Neural progenitor cell (in vitro differentiated cells): ENCODE results near the gene LRP4. TPM values are rescaled to one million over a fixed set of nuclear protein-coding genes. Genes with fewer than 3 reads are reported as not detected.

Experiments used
- DNase-seq: peaks from one replicate; pipeline ENCODE4 v3.0.0-alpha.2; 2016; ENCODE audit warnings: low spot score
- H2AFZ ChIP-seq: fragments of 200-600 bp; sonication (generic); replicated peaks from 2 replicates; pipeline ENCODE4 v1.6.1; 2016; ENCODE audit warnings: antibody characterized with exemption
- H3F3A ChIP-seq: fragments of 200-600 bp; sonication (generic); 2 replicates; pipeline ENCODE4 v1.6.1; 2016; ENCODE audit warnings: antibody characterized with exemption, low read depth
- H3K27ac ChIP-seq: fragments of 200-600 bp; sonication (generic); 2 replicates; pipeline ENCODE4 v1.5.1; 2016; ENCODE audit warnings: mild to moderate bottlenecking
- H3K27me3 ChIP-seq: fragments of 200-600 bp; sonication (generic); 2 replicates; pipeline ENCODE4 v1.6.1; 2016; ENCODE audit warnings: mild to moderate bottlenecking, moderate library complexity
- H3K36me3 ChIP-seq: fragments of 200-600 bp; sonication (generic); 2 replicates; pipeline ENCODE4 v1.5.1; 2016
- H3K4me1 ChIP-seq: fragments of 200-600 bp; sonication (generic); 2 replicates; pipeline ENCODE4 v1.6.1; 2016; ENCODE audit warnings: mixed run types
- H3K4me2 ChIP-seq: fragments of 200-600 bp; sonication (generic); 2 replicates; pipeline ENCODE4 v1.6.1; 2016
- H3K4me3 ChIP-seq: fragments of 200-600 bp; sonication (generic); 2 replicates; pipeline ENCODE4 v1.5.1; 2016
- H3K79me2 ChIP-seq: fragments of 200-600 bp; sonication (generic); 2 replicates; pipeline ENCODE4 v1.6.1; 2016; ENCODE audit warnings: low read depth
- H3K9ac ChIP-seq: fragments of 200-600 bp; sonication (generic); 2 replicates; pipeline ENCODE4 v1.6.1; 2016
- H3K9me3 ChIP-seq: fragments of 200-600 bp; sonication (generic); 2 replicates; pipeline ENCODE4 v1.5.1; 2016; ENCODE audit warnings: low read depth
- H4K20me1 ChIP-seq: fragments of 200-600 bp; sonication (generic); 2 replicates; pipeline ENCODE4 v1.6.1; 2016; ENCODE audit warnings: low read depth
- H3K27ac Mint-ChIP-seq: 3 replicates; pipeline ENCODE4 v1.8.0; 2021; ENCODE audit warnings: mixed read lengths
- H3K27me3 Mint-ChIP-seq: 2 replicates; pipeline ENCODE4 v1.8.0; 2022; ENCODE audit warnings: low read depth, mild to moderate bottlenecking, inconsistent platforms, moderate library complexity, mixed read lengths; ENCODE audit not compliant: insufficient read depth
- H3K36me3 Mint-ChIP-seq: 3 replicates; pipeline ENCODE4 v1.8.0; 2021; ENCODE audit warnings: mixed read lengths
- H3K4me1 Mint-ChIP-seq: 3 replicates; pipeline ENCODE4 v1.8.0; 2021; ENCODE audit warnings: mixed read lengths
- H3K4me3 Mint-ChIP-seq: 3 replicates; pipeline ENCODE4 v1.8.0; 2021; ENCODE audit warnings: mild to moderate bottlenecking, moderate library complexity, mixed read lengths
- H3K9me3 Mint-ChIP-seq: 3 replicates; pipeline ENCODE4 v1.8.0; 2020; ENCODE audit warnings: mixed read lengths
- EZH2 ChIP-seq: fragments of 200-600 bp; sonication (generic); IDR thresholded peaks from 2 replicates; pipeline ENCODE4 v1.6.1; 2017; ENCODE audit warnings: antibody characterized with exemption, mild to moderate bottlenecking, moderate library complexity
- EZH2phosphoT487 ChIP-seq: fragments of 200-600 bp; sonication (generic); IDR thresholded peaks from 2 replicates; pipeline ENCODE4 v1.6.1; 2017; ENCODE audit warnings: antibody characterized with exemption
- total RNA-seq: library from RNA; depleted of rRNA; stranded (reverse); fragments of >200 nt; gene quantifications from 2 replicates; pipeline ENCODE4 v1.2.3, GENCODE V29; 2015; ENCODE audit warnings: low replicate concordance
- TF ChIP-seq, protein P1 (sequence below): fragments of 200-600 bp; sonication (generic); IDR thresholded peaks from 2 replicates; pipeline ENCODE4 v1.5.1; 2017; ENCODE audit warnings: antibody characterized with exemption, mild to moderate bottlenecking

LRP4 gene
- total RNA-seq, 1 donor from 2014 or later = 12.0 TPM

- no peaks in the 10 kb centered on the region for H3K27me3 ChIP-seq
Observed at GRCh38 chr11:46944356-46945075, 26.2 kb upstream of the LRP4 start.

DNA sequence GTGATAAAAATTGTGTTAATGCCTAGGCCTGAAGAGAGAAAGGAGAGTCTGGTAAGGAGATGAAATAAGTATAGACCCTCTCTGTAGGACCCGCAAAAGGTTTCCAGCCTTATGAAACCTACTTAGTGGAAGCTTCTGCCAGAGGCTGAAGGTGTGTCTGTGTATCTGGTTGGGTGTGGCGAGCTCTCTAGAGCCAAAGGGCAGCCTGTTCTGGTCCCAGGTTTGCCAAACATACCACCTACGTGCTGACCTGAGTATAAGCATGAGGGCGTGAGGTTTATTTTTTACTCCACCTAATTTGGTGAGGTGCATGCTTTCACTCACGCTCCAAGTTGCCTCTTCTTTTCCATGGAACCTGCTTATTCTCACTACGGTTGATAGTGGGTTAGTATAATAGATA is 23.8 kb upstream of the LRP4 start:
- Histone ChIP-seq H4K20me1 (peaks cover 31% of the 10 kb centered on the region), H3K4me2 (no peak overlapping the region), H3K27ac (no peak overlapping the region), H2AFZ (no peak overlapping the region), H3K27me3 (no peaks in the 10 kb centered on the region), H3K4me3 (no peak overlapping the region), H3K9me3 (no peaks in the 10 kb centered on the region), H3K79me2 (peaks cover 33% of the 10 kb centered on the region), H3K4me1 (peaks cover 11% of the 10 kb centered on the region), H3F3A (peaks cover 8% of the 10 kb centered on the region), H3K36me3 (no peaks in the 10 kb centered on the region), H3K9ac (no peak overlapping the region)
- no peaks in the 10 kb centered on the region for H3K9me3 Mint-ChIP-seq
- no peaks in the 10 kb centered on the region for H3K27me3 Mint-ChIP-seq
- no peak for TF ChIP-seq EZH2
- TF ChIP-seq, protein P1, sequence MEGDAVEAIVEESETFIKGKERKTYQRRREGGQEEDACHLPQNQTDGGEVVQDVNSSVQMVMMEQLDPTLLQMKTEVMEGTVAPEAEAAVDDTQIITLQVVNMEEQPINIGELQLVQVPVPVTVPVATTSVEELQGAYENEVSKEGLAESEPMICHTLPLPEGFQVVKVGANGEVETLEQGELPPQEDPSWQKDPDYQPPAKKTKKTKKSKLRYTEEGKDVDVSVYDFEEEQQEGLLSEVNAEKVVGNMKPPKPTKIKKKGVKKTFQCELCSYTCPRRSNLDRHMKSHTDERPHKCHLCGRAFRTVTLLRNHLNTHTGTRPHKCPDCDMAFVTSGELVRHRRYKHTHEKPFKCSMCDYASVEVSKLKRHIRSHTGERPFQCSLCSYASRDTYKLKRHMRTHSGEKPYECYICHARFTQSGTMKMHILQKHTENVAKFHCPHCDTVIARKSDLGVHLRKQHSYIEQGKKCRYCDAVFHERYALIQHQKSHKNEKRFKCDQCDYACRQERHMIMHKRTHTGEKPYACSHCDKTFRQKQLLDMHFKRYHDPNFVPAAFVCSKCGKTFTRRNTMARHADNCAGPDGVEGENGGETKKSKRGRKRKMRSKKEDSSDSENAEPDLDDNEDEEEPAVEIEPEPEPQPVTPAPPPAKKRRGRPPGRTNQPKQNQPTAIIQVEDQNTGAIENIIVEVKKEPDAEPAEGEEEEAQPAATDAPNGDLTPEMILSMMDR = no peak
- no peak for TF ChIP-seq EZH2phosphoT487
- H3K27ac Mint-ChIP-seq = no peak overlapping the region
- no peak for DNase-seq
- peaks cover 25% of the 10 kb centered on the region for H3K36me3 Mint-ChIP-seq
- no peak overlapping the region for H3K4me3 Mint-ChIP-seq
- peaks cover 21% of the 10 kb centered on the region for H3K4me1 Mint-ChIP-seq

More at GRCh38 chr11:46944356-46945075, 26.2 kb upstream of the LRP4 start:
- Histone ChIP-seq H3K4me3 (no peak overlapping the region), H2AFZ (no peak overlapping the region), H4K20me1 (peaks cover 49% of the 10 kb centered on the region), H3K9ac (no peak overlapping the region), H3F3A (peaks cover 21% of the 10 kb centered on the region), H3K4me2 (no peak overlapping the region), H3K4me1 (peaks cover 22% of the 10 kb centered on the region), H3K27ac (peak overlapping the region; percentile 30), H3K9me3 (no peaks in the 10 kb centered on the region), H3K79me2 (peaks cover 17% of the 10 kb centered on the region), H3K36me3 (no peaks in the 10 kb centered on the region)
- H3K9me3 Mint-ChIP-seq = no peaks in the 10 kb centered on the region
- H3K4me3 Mint-ChIP-seq = no peak overlapping the region
- peak overlapping the region; percentile 27 for H3K27ac Mint-ChIP-seq
- H3K36me3 Mint-ChIP-seq = peaks cover 25% of the 10 kb centered on the region
- TF ChIP-seq, protein P1 = no peak
- TF ChIP-seq EZH2phosphoT487 (no peak), EZH2 (no peak)
- DNase-seq = no peak
- peaks cover 34% of the 10 kb centered on the region for H3K4me1 Mint-ChIP-seq
- no peaks in the 10 kb centered on the region for H3K27me3 Mint-ChIP-seq

DNA sequence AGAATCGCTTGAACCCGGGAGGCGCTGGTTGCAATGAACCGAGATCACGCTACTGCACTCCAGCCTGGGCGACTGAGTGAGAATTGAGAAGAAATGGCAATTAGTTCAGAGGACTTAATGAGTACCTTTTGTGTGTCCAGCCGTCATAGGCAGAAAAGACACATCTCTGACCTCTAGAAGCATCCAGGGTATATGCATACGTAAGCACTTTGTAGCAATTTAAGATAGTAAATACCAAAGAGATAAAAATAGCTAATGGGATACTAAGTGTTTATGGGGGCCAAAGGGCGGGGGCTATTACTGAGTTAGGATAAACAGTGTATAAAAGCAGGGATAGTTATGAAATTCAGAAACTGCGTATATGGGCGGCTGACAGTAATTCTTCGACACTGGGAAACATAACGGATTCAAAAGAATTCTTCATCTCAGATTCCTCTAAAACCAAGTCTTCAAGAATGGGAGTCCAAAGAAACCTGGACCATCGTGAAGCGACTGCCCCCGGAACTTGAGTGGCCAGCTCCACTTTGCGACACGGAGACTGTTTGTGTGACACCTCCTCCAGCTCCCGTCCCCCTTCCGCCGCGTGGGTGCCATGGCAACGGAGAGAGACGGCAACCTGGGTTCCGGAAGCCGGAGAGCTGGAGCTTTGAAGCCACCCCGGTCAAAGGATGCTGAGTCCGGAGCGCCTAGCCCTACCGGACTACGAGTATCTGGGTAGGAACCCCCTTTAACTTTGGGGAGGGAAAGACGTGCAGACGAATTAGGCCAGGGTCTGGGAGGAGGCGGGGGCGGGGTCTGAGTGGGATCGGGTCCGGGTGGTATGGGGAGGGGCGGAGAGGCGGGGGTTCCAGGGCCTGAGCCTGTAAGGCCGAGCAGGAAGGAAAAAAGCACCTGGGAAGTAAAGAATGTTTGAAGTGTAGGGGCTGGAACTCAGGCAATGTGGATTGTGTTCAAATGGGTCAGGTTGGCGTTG is 18.1 kb upstream of the LRP4 start, which contains the start of gene CSTPP1:
Gene CSTPP1, plus strand, starts transcription at position 624 of the 973 bp plus-strand sequence. Its CDS starts 45 bp downstream, at position 669.
- no peaks in the 10 kb centered on the region for H3K36me3 ChIP-seq

More for the DNA sequence above, 18.1 kb upstream of the LRP4 start, which contains the start of gene CSTPP1:
- Mint-ChIP-seq H3K36me3 (peaks cover 13% of the 10 kb centered on the region), H3K27ac (peak within 1 kb of the TSS; percentile 78), H3K9me3 (peaks cover 5% of the 10 kb centered on the region), H3K27me3 (peaks cover 7% of the 10 kb centered on the region), H3K4me1 (peaks cover 25% of the 10 kb centered on the region), H3K4me3 (peak within 1 kb of the TSS; percentile 94)
- peak within 1 kb of the TSS; percentile 50 for H3K27ac ChIP-seq
- peaks cover 28% of the 10 kb centered on the region for H3K79me2 ChIP-seq
- no peaks in the 10 kb centered on the region for H4K20me1 ChIP-seq
- H3K4me1 ChIP-seq = peaks cover 5% of the 10 kb centered on the region
- peaks cover 20% of the 10 kb centered on the region for H3F3A ChIP-seq
- peak within 1 kb of the TSS; percentile 35 for H3K9ac ChIP-seq
- H3K4me2 ChIP-seq = peak within 1 kb of the TSS; percentile 88
- no peak for TF ChIP-seq EZH2
- TF ChIP-seq, protein P1 = no peak
- no peak for TF ChIP-seq EZH2phosphoT487
- H2AFZ ChIP-seq = peak within 1 kb of the TSS; percentile 100
- H3K4me3 ChIP-seq = peak within 1 kb of the TSS; percentile 91
- no peaks in the 10 kb centered on the region for H3K9me3 ChIP-seq
- H3K27me3 ChIP-seq = no peaks in the 10 kb centered on the region
- DNase-seq = peak; percentile 97
